Measurements from ENCODE around the gene ARAP2. TPM values are rescaled to one million over a fixed set of nuclear protein-coding genes. Genes with fewer than 3 reads are reported as not detected.

Gene ARAP2
- total and polyA plus RNA-seq, 2 experiments from 2014 or later, result 0.92 to 4.8 TPM

DNA sequence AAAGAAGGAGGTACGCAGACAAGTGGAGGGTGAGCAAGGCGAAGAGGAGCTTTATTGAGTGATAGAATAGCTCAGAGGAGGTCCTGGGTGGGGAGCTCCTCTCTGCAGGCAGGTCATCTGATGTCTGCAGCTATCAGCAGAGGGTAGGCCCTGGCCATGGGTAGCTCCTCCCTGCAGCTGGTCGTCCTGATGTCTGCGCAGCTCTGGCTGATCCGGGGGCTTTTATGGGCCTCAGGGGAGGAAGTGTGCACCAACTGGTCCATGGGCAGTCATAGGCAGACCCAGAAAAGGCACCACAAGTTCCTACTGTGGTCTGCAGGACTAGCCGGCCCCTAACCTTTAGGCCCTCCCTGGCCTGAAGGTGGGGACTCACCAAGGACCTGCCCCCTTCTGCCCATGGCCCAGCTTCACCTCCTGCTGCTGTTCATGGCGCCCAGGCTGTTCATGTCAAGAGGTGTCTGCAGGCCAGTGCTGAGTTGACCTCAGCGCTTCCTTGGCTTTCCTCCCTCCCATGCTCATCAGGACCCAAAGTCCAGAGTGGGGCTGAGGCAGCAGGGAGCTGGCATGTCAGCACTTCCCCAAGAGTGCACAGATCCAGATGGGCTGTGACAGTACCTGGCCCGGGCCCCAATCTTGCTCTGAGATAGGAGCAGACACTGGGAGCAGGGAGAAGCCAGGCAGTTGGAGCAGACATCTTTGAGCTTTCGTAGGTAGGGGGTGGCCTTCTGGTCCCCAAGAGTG is 46.1 kb downstream of the ARAP2 start (continued):
- TF ChIP-seq POLR2AphosphoS5 (IDR thresholded peaks at IDR 0.05; ENCODE audit: low read depth), result no peak
- TF ChIP-seq EZH2phosphoT487 (IDR thresholded peaks at IDR 0.05; ENCODE audit: unreplicated experiment), result no peak
- no peak for TF ChIP-seq EZH2 (IDR thresholded peaks at IDR 0.05; ENCODE audit: low read depth, unreplicated experiment)

DNA sequence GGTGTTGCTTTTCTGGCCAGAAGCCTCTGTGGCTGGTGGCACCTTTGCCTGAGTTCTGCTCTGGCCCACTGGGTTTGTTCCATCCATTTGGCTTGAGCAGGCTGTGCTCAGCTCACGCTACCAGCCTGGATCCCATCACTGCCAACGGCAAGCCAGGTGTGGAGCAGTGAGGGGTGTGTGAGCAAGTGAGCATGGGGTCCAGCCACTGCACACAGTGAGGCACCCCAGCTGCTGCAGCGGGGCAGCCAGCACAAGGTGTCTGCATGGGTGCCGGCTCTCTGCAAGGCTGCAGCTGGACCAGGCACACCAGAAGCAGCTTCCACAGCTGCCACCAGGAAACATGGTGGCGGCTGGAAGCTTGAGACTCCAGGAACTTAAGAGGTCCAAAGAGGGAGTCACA is 46.8 kb downstream of the ARAP2 start:
- Mint-ChIP-seq H3K9me3 (no peaks in the 10 kb centered on the region), H3K27me3 (ENCODE audit: insufficient read depth, low read depth, poor library complexity) (no peaks in the 10 kb centered on the region), H3K4me1 (no peaks in the 10 kb centered on the region), H3K36me3 (ENCODE audit: low read depth) (no peaks in the 10 kb centered on the region; the same call in 2 of the 3 replicates), H3K27ac (no peak overlapping the region), H3K4me3 (no peak overlapping the region)
- H3K36me3 ChIP-seq (ENCODE audit: insufficient read depth), result no peaks in the 10 kb centered on the region
- no peaks in the 10 kb centered on the region for H3F3A ChIP-seq (replicated peaks; ENCODE audit: low read depth)
- no peaks in the 10 kb centered on the region for H3K9me2 ChIP-seq (ENCODE audit: insufficient read depth)
- no peak overlapping the region for H3K4me3 ChIP-seq
- no peak overlapping the region for H3K27ac ChIP-seq (ENCODE audit: low read depth)
- DNase-seq (ENCODE audit: low spot score) (no peak), ATAC-seq (no peak)
- TF ChIP-seq ZNF114 (CRISPR knock-in tag; IDR thresholded peaks at IDR 0.05), result no peak
- no peak for TF ChIP-seq JUNB (IDR thresholded peaks at IDR 0.05; ENCODE audit: unreplicated experiment)
- TF ChIP-seq EZH2phosphoT487 (IDR thresholded peaks at IDR 0.05; ENCODE audit: unreplicated experiment), result no peak
- TF ChIP-seq, protein P1, sequence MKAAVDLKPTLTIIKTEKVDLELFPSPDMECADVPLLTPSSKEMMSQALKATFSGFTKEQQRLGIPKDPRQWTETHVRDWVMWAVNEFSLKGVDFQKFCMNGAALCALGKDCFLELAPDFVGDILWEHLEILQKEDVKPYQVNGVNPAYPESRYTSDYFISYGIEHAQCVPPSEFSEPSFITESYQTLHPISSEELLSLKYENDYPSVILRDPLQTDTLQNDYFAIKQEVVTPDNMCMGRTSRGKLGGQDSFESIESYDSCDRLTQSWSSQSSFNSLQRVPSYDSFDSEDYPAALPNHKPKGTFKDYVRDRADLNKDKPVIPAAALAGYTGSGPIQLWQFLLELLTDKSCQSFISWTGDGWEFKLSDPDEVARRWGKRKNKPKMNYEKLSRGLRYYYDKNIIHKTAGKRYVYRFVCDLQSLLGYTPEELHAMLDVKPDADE (IDR thresholded peaks at IDR 0.05), result no peak
- no peak for TF ChIP-seq ZNF331 (CRISPR knock-in tag; IDR thresholded peaks at IDR 0.05; ENCODE audit: low read depth)
- H2AFZ ChIP-seq, result no peak overlapping the region
- no peaks in the 10 kb centered on the region for H3K4me1 ChIP-seq (ENCODE audit: insufficient read depth)
- no peaks in the 10 kb centered on the region for H3K79me2 ChIP-seq (replicated peaks; ENCODE audit: insufficient read depth)
- H4K20me1 ChIP-seq (replicated peaks; ENCODE audit: insufficient read depth), result no peaks in the 10 kb centered on the region
- no peak overlapping the region for H3K4me2 ChIP-seq
- H3K27me3 ChIP-seq (ENCODE audit: insufficient read depth), result no peaks in the 10 kb centered on the region

- no peak overlapping the region for H3K4me2 ChIP-seq
- Mint-ChIP-seq H3K27me3 (ENCODE audit: insufficient read depth, low read depth, poor library complexity) (no peaks in the 10 kb centered on the region), H3K9me3 (no peaks in the 10 kb centered on the region), H3K36me3 (ENCODE audit: low read depth) (no peaks in the 10 kb centered on the region; the same call in 2 of the 3 replicates), H3K27ac (no peak overlapping the region), H3K4me1 (no peaks in the 10 kb centered on the region), H3K4me3 (no peak overlapping the region)
- H4K20me1 ChIP-seq (replicated peaks; ENCODE audit: insufficient read depth), result no peaks in the 10 kb centered on the region
- H2AFZ ChIP-seq, result no peak overlapping the region
- H3F3A ChIP-seq (replicated peaks; ENCODE audit: low read depth), result no peaks in the 10 kb centered on the region
- H3K4me1 ChIP-seq (ENCODE audit: insufficient read depth), result no peaks in the 10 kb centered on the region
- no peak overlapping the region for H3K27ac ChIP-seq (ENCODE audit: low read depth)
- H3K79me2 ChIP-seq (replicated peaks; ENCODE audit: insufficient read depth), result no peaks in the 10 kb centered on the region
- no peak for ATAC-seq
- TF ChIP-seq EZH2phosphoT487 (IDR thresholded peaks at IDR 0.05; ENCODE audit: unreplicated experiment), result no peak
- no peak for TF ChIP-seq JUNB (IDR thresholded peaks at IDR 0.05; ENCODE audit: unreplicated experiment)
- TF ChIP-seq STAT1 (IDR thresholded peaks at IDR 0.05; ENCODE audit: unreplicated experiment), result no peak
- DNase-seq (ENCODE audit: low spot score), result no peak
- H3K9me2 ChIP-seq (ENCODE audit: insufficient read depth), result no peaks in the 10 kb centered on the region
- H3K36me3 ChIP-seq (ENCODE audit: insufficient read depth), result no peaks in the 10 kb centered on the region
- H3K27me3 ChIP-seq (ENCODE audit: insufficient read depth), result no peaks in the 10 kb centered on the region
- H3K4me3 ChIP-seq, result no peak overlapping the region
These were observed 48.0 kb downstream of the ARAP2 start for GRCh38 chr4:36196145-36196913.

All from GM23338 (cell line).